ENCODE measurements around the gene STYXL2.

DNA sequence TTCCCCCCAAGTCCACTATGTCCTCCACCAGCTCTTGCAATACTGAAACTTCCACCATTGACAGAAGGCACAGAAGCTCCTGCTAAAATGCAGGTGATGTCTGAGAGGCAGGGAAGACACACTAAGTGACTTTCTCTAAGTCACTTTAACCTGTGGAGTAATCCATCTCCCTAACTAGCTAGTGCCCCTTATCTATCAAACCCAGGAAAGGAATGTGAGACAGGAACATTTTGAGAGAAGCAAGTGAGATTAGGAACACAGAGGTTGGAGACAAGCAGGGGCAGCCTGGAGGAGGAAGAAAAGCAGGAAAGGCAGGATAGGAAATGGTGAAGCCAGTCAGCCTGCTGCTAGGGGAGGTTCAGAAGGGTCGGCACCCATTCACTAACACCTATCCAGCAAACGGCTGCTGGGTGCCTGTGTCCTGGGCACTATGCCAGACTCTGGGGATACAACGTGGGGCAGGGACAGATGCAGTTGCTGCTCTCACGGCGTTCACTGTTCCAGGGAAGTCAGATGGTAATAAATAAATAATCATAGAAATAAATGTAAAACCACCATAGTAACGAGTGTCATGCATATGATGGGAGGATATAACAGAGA lies 10.7 kb upstream of the STYXL2 start:
- TF ChIP-seq, protein P1, sequence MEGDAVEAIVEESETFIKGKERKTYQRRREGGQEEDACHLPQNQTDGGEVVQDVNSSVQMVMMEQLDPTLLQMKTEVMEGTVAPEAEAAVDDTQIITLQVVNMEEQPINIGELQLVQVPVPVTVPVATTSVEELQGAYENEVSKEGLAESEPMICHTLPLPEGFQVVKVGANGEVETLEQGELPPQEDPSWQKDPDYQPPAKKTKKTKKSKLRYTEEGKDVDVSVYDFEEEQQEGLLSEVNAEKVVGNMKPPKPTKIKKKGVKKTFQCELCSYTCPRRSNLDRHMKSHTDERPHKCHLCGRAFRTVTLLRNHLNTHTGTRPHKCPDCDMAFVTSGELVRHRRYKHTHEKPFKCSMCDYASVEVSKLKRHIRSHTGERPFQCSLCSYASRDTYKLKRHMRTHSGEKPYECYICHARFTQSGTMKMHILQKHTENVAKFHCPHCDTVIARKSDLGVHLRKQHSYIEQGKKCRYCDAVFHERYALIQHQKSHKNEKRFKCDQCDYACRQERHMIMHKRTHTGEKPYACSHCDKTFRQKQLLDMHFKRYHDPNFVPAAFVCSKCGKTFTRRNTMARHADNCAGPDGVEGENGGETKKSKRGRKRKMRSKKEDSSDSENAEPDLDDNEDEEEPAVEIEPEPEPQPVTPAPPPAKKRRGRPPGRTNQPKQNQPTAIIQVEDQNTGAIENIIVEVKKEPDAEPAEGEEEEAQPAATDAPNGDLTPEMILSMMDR (IDR thresholded peaks at IDR 0.05) = no peak
- no peak for TF ChIP-seq POLR2A (IDR thresholded peaks at IDR 0.05)

Data from right lobe of liver (tissue), 4 donors.